Measurements from ENCODE around the gene CCNB1. TPM values are rescaled to one million over a fixed set of nuclear protein-coding genes. Genes with fewer than 3 reads are reported as not detected.
"Not testable (repeated sequence)": the region's sequence is repeated elsewhere in the genome, so short reads cannot be mapped to it uniquely, and the experiment has no call there.

CCNB1 gene
- total RNA-seq, 1 donor from 2014 or later: 113 TPM

DNA sequence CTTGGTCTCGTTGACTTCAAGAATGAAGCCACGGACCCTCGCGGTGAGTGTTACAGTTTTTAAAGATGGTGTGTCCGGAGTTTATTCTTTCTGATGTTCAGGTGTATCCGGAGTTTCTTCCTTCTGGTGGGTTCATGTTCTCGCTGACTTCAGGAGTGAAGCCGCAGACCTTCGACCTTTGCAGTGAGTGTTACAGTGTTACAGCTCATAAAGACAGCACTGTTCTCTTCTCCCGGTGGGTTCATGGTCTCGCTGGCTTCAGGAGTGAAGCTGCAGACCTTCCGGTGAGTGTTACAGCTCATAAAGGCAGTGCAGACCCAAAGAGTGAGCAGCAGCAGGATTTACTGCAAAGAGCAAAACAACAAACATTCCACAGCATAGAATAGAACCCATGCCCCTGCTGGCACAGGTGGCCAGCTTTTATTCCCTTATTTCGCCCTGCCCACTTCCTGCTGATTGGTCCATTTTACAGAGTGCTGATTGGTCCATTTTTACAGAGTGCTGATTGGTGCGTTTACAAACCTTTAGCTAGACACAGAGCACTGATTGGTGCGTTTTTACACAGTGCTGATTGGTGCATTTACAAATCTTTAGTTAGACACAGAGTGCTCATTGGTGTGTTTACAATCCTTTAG is 14.8 kb downstream of the CCNB1 start:
- intact Hi-C loops (cut with micrococcal nuclease): not testable (repeated sequence)

DNA sequence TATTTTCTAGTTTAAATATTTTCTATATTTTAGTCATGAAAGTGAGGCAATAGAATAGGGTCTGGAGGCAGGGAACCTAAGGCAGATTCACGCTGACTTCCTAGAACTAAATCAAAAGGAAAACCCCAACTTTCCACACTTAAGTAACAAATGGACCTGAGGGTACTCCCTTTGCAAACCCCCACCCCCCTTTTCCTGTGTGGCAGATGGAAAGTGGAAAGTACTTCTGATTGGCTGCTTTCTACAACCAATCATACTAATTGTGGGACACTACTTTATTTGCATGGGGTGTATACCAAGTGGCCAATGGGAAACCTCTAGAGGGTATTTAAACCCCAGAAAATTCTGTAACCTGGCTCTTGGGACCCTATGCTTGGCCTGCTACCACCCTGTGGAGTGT is 17.7 kb downstream of the CCNB1 start:
- intact Hi-C loops (cut with micrococcal nuclease): no loop called here

DNA sequence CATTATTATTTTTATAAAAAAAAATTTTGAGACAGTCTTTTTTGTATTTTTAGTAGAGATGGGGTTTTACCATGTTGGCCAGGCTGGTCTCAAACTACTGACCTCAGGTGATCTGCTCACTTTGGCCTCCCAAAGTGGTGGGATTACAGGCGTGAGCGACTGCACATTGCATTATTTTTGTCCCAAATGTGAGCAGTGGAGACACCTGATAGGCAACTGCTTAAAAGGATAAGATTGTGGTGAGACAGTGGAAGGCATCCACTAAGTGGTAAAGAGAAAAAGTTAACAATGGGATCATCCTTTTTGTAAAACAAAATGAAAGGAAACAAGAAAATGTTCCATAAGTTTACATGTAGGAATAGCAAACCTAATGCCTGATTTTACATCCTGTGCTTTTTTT is 20.4 kb downstream of the CCNB1 start:
- intact Hi-C loops (cut with micrococcal nuclease): no loop called here

DNA sequence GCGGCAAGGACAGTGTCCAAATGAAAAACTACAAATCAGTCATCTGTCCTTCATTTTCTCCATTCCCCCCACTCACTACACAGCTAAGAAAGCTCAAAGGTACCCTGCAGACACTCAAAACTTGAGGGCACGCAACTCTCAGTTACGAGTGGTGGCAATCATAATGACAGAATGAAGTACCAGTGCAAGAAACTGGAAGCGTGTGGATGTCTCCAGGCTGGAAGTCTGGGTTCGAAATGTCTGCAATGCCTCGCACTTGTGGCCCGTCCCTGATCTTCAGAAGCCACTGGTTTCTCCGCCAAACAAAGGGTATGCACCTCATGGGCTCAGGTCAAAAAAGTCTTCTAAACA is 21.8 kb downstream of the CCNB1 start:
- intact Hi-C loops (cut with micrococcal nuclease): loop anchor here (1.0 kb wide), 8 partner anchors 21 to 754 kb away; partner anchors contain the start of genes AK6, CCNB1, CDK7 and RAD17

DNA sequence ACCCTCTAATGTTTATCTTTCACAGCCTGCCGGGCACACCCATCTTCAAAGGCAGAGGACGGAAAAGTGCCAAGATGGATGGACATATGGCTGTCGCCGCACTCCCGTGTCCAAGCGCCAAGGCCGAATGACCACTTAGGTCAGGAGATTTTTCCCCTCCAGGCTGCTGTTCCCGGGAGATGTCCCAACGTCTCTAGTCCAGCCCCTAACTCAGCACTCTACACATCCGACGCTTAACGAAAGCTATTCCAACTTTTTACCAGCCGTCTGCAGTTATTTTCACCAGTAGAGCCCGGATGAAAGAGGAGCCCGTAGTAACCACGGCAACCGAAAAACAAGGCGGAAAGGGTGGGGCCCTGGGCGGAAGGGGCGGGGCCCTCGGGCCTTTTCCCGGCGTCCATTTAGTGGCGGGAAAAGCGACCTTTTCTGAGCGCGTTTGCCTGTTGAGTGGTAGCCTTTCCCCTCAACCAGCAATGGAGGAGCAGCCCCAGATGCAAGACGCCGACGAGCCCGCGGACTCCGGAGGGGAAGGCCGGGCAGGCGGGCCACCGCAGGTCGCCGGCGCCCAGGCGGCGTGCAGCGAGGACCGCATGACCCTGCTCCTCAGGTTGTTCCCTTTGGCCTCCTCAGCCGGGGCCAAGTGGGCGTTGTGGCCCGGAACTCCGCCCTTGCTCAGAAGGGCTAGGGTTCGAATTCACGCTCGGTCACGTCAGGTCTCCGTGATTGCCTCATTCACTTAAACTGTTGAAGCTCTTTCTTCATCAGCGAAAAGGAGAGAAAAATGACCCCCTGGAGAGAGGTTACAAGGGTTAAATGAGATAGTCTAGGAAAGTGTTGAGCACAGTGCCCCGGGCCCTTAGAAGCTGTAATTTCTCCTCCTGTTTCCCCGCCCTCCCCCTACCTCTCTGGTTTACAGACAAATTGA is 22.5 kb downstream of the CCNB1 start, which contains the start of gene CENPH:
Gene CENPH, plus strand, starts transcription at position 422 of the 925 bp plus-strand sequence. Its CDS starts 52 bp downstream, at position 474.
- intact Hi-C loops (cut with micrococcal nuclease): loop anchor here (1.0 kb wide), 8 partner anchors 22 to 755 kb away; partner anchors contain the start of genes AK6, CCNB1, CDK7 and RAD17

DNA sequence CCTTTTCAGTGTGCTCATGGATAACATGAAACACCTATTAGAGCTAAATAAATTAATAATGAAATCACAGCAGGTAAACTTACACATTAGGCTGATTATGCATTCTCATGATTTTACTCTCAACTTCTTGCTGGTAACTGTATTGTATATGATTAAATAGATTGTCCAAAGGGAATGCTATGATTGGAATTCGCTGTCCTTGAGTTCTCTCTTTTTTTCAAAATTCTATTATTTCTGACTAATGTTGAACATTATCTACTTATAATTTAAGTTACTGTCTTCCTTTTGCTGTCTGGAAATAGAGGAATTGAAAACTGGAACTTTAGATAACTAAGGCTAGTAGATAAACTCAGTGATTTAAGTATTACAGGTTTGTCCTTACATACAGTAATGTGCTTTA is 35.5 kb downstream of the CCNB1 start:
- intact Hi-C loops (cut with micrococcal nuclease): no loop called here

DNA sequence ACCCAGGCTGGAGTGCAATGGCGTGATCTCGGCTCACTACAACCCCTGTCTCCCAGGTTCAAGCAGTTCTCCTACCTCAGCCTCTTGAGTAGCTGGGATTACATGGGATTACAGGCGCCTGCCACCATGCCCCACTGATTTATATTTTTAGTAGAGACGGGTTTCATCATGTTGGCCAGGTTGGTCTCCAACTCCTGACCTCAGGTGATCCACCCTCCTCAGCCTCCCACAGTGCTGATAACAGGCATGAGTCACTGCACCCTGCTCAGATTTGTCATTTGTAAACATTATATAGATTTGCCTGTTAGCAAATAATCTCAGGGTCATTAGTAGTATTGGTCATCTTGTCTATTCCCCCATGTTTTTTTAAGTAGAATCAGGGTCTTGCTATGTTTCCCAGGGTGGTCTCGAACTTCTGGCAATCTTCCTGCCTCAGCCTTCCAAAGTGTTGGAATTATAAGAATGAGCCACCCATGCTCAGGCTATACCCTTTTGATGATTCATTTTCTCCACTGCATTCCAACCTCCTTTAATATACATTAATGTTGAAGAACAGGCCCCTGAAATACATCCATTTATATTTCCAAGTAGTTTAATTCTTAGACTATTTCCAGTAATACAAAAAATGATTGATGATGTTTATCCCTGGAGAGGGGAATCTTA is 39.7 kb downstream of the CCNB1 start:
- intact Hi-C loops (cut with micrococcal nuclease): no loop called here

DNA sequence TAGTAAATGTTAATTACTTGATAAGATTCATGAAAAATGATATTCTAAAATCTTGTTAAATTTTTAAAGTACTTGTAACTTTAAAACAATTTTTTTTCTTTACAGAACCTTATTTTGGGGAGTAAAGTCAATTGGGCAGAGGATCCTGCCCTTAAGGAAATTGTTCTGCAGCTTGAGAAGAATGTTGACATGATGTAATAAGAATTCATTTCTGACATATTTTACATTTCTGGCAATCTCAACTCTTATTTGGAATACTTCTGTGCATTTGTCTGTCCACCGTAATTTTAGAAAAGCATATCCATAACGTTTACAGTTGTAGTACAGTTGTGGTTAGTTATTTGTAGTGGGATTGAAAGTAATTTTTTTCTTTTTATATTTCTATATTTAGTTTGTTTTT is 42.7 kb downstream of the CCNB1 start:
- intact Hi-C loops (cut with micrococcal nuclease): no loop called here

DNA sequence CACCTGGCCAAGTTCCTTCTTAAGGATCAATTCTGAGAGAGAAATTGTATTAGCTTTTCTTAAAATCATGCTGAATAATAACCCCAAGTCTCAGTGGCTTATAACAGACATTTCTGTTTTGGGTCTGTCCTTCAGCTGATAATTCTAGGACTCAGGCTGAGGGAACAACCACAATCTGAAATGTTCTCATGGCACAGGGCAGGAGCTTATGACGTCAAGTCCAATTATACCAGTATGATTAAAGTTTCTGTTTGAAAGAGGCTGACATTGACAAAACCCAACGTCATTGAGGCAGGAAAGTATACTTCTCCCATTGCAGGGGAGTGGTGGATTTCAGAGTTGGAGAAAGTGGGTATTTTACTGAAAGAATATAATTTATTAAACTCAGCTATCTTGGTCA is 44.2 kb downstream of the CCNB1 start:
- intact Hi-C loops (cut with micrococcal nuclease): no loop called here

DNA sequence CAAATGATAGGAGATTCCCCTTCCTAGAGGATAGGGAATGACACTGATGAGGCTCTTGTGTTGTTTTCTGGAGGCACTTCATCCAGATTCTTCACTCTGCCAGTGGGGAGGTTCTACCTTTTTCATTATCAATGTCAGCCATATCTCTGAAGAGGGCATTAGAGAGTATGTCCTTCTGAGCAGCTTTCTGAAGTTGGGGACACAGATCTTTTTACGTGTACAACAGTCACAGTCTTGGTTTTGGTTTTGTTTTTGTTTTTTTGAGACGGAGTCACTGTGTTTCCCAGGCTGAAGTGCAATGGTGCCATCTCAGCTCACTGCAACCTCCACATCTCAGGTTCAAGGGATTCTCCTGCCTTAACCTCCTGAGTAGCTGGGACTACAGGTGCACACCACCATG is 45.1 kb downstream of the CCNB1 start:
- intact Hi-C loops (cut with micrococcal nuclease): no loop called here

DNA sequence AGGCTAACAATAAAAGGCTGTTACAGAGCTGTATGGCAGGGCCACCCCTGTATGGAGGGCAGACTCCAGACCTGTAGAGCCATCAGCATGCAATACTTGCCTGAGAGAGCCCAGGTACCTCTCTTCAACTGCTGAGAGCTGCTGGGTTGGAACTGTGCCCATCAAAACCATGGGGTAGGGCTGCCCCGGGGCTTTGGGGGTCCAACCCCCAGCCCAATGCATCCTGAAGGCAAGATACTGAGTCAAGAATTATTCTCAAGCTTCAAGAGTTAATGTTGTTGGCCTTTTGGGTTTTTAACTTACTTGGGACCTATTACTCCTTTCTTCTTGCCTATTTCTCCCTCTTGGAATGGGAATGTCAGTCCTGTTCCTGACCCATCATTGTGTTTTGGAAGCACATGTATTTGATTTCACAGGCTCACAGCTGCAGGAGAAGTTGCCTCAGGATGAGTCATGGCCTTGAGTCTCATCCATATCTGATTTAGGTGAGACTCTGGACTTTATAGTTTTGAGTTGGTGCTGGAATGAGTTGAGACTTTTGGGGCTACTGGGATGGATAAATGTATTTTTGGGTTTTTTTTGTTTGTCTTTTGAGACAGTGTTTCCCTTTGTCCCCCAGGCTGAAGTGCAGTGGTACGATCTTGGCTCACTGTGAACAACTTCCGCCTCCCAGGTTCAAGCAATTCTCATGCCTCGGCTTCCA is 46.7 kb downstream of the CCNB1 start:
- intact Hi-C loops (cut with micrococcal nuclease): no loop called here

DNA sequence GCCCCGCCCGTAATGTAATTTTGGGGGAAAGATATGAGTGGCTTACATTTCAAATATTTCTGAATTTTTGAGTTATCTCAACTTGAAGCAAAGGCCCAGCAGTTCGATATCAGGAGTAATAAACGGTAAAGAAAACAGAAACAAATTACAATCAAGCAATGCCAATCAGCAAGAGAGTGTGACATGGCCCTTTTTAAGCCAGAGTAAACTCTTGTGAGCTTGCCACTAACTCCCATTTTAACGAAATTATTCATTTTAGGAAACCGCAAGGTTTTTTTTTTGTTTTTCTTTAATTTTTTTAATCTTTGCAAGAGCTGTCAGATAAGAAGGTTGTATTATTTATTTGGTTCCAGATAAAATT is 50.2 kb downstream of the CCNB1 start:
- intact Hi-C loops (cut with micrococcal nuclease): loop anchor here (1.0 to 2.0 kb wide), 8 partner anchors 17 to 1002 kb away; partner anchors contain the start of genes AK6, CCDC125, CCNB1 and CDK7

DNA sequence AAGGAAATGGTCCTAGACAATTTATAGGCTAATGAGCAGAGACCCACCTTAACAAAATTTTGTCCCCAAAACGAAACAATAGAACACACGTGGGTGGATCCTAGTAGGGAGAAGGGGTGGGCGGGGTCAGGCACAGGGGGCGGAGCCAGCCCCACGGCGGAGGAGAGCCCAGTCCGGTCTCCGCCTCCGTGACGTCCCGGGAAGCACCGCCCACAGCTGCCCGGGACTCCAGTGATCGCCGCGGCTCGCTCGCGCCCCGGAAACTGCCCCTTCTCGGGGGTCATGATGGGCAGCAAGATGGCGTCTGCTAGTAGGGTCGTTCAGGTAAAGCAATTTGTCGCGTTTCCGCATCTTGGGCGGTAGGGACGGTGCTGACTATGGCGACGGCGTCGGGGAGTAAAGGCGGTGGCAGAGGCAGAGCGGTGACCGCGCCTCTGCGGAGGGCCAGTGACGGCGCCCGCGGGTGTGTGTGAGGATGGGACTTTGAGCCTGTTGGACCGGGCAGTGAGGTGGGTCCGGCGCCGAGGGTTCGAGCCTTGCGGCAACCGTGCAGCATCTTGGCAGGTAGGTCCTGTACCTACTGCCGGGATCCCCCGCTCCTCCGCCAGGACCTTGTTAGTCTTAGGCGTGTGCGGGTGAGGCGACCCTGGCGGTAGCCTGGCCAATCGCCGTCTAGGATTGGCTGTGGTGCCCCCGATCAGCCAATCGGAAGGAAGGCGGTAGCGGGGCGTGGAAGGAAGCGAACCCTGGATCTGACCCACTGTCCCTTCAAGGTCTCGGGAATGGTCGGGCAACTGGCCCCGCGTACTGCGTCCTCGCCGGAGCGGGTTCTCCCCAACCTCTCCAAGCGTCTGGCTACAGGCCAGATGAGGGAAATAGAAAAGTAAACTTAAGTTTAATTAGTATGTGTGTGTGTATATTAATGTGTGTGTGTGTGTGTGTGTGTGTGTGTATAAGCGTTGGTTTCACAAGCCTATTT is 50.9 kb downstream of the CCNB1 start:
- intact Hi-C loops (cut with micrococcal nuclease): loop anchor here (1.0 to 2.0 kb wide), 8 partner anchors 16 to 1003 kb away; partner anchors contain the start of genes AK6, CCDC125, CCNB1 and CDK7

DNA sequence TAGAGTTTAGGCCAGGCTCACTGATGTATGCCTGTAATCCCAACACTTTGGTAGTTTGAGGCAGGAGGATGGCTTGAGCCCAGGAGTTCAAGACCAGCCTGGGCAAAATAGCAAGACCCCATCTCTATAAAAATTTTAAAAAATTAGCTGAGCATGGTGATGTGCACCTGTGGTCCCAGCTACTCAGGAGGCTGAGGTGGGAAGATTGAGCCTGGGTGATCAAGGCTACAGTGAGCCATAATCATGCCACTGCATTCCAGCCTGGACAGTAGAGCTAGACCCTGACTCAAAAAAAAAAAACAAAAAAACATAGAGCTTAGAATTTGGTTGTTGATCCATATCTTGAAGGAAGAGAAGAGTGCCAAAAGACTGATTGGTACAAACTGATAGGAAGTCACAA is 53.0 kb downstream of the CCNB1 start:
- intact Hi-C loops (cut with micrococcal nuclease): no loop called here

DNA sequence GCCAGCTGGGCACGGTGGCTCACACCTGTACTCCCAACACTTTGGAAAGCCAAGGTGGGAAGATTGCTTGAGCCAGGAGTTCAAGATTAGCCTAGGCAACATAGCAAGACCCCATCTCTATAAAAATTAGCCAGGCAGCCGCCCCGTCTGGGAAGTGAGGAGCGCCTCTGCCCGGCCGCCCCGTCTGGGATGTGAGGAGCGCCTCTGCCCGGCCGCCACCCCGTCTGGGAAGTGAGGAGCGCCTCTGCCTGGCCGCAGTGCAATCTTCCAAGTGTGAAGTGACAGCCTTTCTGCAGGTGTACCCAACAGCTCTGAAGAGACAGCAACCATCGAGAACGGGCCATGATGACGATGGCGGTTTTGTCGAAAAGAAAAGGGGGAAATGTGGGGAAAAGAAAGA is 53.4 kb downstream of the CCNB1 start:
- intact Hi-C loops (cut with micrococcal nuclease): not testable (repeated sequence)

DNA sequence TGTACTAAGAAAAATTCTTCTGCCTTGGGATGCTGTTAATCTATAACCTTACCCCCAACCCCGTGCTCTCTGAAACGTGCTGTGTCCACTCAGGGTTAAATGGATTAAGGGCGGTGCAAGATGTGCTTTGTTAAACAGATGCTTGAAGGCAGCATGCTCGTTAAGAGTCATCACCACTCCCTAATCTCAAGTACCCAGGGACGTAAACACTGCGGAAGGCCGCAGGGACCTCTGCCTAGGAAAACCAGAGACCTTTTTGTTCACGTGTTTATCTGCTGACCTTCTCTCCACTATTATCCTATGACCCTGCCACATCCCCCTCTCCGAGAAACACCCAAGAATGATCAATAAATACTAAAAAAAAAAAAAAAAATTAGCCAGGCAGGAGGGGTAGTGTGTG is 53.9 kb downstream of the CCNB1 start:
- intact Hi-C loops (cut with micrococcal nuclease): not testable (repeated sequence)

DNA sequence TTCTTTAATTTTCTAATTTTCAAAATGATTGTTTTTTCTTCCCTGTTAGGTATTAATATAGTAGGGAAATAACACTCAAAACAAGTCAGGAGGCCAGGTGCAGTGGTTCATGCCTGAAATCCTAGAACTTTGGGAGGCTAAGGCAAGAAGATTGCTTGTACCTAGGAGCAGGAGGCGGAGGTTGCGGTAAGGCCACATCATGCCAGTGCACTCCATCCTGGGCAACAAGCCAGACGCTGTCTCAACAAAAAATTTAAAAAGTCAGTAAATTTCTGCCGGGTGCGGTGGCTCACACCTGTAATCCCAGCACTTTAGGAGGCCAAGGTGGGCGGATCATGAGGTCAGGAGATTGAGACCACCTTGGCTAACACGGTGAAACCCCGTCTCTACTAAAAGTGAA is 57.6 kb downstream of the CCNB1 start:
- intact Hi-C loops (cut with micrococcal nuclease): no loop called here

DNA sequence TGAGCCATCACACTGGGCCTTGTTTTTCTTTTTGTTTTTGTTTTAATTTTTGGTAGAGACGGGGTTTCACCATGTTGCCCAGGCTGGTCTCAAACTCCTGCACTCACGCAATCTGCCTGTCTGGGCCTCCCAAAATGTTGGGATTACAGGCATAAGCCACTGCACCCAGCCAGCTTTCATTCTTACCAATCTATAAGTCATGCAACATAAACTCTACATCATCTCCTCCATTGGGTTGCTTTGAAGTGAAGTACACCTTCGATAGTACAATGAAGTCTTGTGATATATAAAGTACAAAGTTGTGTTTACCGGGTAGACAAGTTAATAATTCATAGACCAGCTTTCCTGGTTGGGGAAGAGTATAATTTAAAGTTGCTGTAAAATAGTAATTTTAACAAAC is 58.9 kb downstream of the CCNB1 start:
- intact Hi-C loops (cut with micrococcal nuclease): no loop called here
